ENCODE results near the gene CTDNEP1.

DNA sequence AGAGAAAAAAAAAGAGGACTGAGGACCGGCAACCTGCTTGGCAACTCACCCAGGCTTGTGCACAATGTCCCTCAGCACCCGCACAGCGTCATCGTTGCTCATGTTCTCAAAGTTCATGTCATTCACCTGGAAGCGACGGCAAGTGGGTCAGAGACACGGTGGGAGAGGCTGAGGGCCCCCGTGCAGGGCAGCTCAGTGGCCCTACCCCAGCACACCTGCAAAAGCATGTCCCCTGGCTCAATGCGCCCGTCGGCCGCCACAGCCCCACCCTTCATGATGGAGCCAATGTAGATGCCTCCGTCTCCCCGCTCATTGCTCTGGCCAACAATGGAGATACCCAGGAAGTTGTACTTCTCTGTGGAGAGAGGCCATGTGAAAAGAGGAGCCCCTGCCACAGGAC, 22.6 kb downstream of the CTDNEP1 start:
- TF ChIP-seq, protein P1, sequence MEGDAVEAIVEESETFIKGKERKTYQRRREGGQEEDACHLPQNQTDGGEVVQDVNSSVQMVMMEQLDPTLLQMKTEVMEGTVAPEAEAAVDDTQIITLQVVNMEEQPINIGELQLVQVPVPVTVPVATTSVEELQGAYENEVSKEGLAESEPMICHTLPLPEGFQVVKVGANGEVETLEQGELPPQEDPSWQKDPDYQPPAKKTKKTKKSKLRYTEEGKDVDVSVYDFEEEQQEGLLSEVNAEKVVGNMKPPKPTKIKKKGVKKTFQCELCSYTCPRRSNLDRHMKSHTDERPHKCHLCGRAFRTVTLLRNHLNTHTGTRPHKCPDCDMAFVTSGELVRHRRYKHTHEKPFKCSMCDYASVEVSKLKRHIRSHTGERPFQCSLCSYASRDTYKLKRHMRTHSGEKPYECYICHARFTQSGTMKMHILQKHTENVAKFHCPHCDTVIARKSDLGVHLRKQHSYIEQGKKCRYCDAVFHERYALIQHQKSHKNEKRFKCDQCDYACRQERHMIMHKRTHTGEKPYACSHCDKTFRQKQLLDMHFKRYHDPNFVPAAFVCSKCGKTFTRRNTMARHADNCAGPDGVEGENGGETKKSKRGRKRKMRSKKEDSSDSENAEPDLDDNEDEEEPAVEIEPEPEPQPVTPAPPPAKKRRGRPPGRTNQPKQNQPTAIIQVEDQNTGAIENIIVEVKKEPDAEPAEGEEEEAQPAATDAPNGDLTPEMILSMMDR (IDR thresholded peaks at IDR 0.05) = no peak
- no peak for TF ChIP-seq POLR2AphosphoS5 (IDR thresholded peaks at IDR 0.05; ENCODE audit: low read depth, low read length)
- no peak for TF ChIP-seq SIN3A (IDR thresholded peaks at IDR 0.05; ENCODE audit: borderline replicate concordance, insufficient read depth, low read depth, low read length)
- no peak for TF ChIP-seq TCF7L2 (IDR thresholded peaks at IDR 0.05; ENCODE audit: low read depth, low read length)
- TF ChIP-seq, protein P2, sequence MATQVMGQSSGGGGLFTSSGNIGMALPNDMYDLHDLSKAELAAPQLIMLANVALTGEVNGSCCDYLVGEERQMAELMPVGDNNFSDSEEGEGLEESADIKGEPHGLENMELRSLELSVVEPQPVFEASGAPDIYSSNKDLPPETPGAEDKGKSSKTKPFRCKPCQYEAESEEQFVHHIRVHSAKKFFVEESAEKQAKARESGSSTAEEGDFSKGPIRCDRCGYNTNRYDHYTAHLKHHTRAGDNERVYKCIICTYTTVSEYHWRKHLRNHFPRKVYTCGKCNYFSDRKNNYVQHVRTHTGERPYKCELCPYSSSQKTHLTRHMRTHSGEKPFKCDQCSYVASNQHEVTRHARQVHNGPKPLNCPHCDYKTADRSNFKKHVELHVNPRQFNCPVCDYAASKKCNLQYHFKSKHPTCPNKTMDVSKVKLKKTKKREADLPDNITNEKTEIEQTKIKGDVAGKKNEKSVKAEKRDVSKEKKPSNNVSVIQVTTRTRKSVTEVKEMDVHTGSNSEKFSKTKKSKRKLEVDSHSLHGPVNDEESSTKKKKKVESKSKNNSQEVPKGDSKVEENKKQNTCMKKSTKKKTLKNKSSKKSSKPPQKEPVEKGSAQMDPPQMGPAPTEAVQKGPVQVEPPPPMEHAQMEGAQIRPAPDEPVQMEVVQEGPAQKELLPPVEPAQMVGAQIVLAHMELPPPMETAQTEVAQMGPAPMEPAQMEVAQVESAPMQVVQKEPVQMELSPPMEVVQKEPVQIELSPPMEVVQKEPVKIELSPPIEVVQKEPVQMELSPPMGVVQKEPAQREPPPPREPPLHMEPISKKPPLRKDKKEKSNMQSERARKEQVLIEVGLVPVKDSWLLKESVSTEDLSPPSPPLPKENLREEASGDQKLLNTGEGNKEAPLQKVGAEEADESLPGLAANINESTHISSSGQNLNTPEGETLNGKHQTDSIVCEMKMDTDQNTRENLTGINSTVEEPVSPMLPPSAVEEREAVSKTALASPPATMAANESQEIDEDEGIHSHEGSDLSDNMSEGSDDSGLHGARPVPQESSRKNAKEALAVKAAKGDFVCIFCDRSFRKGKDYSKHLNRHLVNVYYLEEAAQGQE (IDR thresholded peaks at IDR 0.05; ENCODE audit: insufficient read depth in 1 of 2, low read depth in 2 of 2, low read length in 1 of 2) = no peak
